HepG2 (cell line): ENCODE measurements around the gene ARHGEF40. TPM values are rescaled to one million over a fixed set of nuclear protein-coding genes. Genes with fewer than 3 reads are reported as not detected.
A peak's percentile ranks its signal among the peaks of the same experiment; 100 is the strongest.

Experiments
- AGO2 ChIP-seq: fragments of 200-400 bp; formaldehyde crosslinking; optimal IDR thresholded peaks from 2 replicates; pipeline ENCODE3; 2017; ENCODE audit warnings: mild to moderate bottlenecking, low read depth, low read length, moderate library complexity
- ARNT2 ChIP-seq: sonication (generic); formaldehyde crosslinking; IDR thresholded peaks from 2 replicates; pipeline ENCODE4 v1.8.0; 2022; ENCODE audit warnings: mild to moderate bottlenecking, low read depth, missing genetic modification reagents, moderate library complexity
- BRCA1 ChIP-seq: sonication (generic); formaldehyde crosslinking; IDR thresholded peaks from 2 replicates; pipeline ENCODE4 v1.4.0; 2020; ENCODE audit warnings: missing genetic modification reagents
- CREB1 ChIP-seq, 2 experiments: fragments of 450-650 bp in 1 of 2; IDR thresholded peaks; 2 replicates each; pipeline ENCODE4 v1.6.1; 2016 to 2017; ENCODE audit warnings: control low read depth in 1 of 2, mild to moderate bottlenecking in 1 of 2, missing compliant biosample characterization in 1 of 2, missing genetic modification characterization in 1 of 2
- FOXA3 ChIP-seq: IDR thresholded peaks from 2 replicates; pipeline ENCODE4 v1.6.1; 2016; ENCODE audit warnings: missing genetic modification reagents, missing compliant biosample characterization
- FOXO1 ChIP-seq: sonication (generic); formaldehyde crosslinking; IDR thresholded peaks from 2 replicates; pipeline ENCODE4 v1.4.0; 2020; ENCODE audit warnings: missing genetic modification reagents
- KAT8 ChIP-seq: IDR thresholded peaks from 2 replicates; pipeline ENCODE4 v1.6.1; 2016; ENCODE audit warnings: missing genetic modification reagents, missing compliant biosample characterization
- SP1 ChIP-seq, 2 experiments: fragments of 450-650 bp in 1 of 2; sonication (generic) in 1 of 2; formaldehyde crosslinking in 1 of 2; IDR thresholded peaks; 2 replicates each; pipeline versions ENCODE4 v1.4.0 to v1.6.1; 2016 to 2020; ENCODE audit warnings: missing genetic modification reagents in 1 of 2
- SPEN ChIP-seq: sonication (generic); formaldehyde crosslinking; IDR thresholded peaks from 2 replicates; pipeline ENCODE4 v1.5.1; 2020; ENCODE audit warnings: low read depth, mild to moderate bottlenecking, missing genetic modification reagents
- ZKSCAN1 ChIP-seq: fragments of 150-350 bp; IDR thresholded peaks from 2 replicates; pipeline ENCODE4 v1.6.1; 2014; ENCODE audit warnings: low read length
- ZNF253 ChIP-seq: sonication (generic); formaldehyde crosslinking; IDR thresholded peaks from 2 replicates; pipeline ENCODE4 v1.8.0; 2022; ENCODE audit warnings: mild to moderate bottlenecking, missing genetic modification reagents, borderline replicate concordance
- ZNF660 ChIP-seq: sonication (generic); formaldehyde crosslinking; IDR thresholded peaks from 2 replicates; pipeline ENCODE4 v1.5.1; 2020; ENCODE audit warnings: mild to moderate bottlenecking, low read depth, missing genetic modification reagents, borderline replicate concordance
- polyA plus RNA-seq, 8 experiments: library from polyadenylated mRNA; depleted of rRNA in 3 of 8; stranded (reverse) in 7 of 8; unstranded in 1 of 8; fragments of >200 nt; fragmentation: Illumina TruSeq in 4 of 8; extraction: Trizol in 4 of 8; gene quantifications; 2 replicates each; pipeline versions ENCODE4 v1.2.1 to v1.2.3, GENCODE V29; 2011 to 2016; ENCODE audit warnings: low read depth in 4 of 8, missing spikeins in 1 of 8, mixed read lengths in 1 of 8; ENCODE audit not compliant: insufficient read depth in 1 of 8
- total RNA-seq, 5 experiments: library from RNA; depleted of rRNA; stranded (reverse); fragments of >200 nt; fragmentation: Illumina TruSeq; extraction: Trizol; gene quantifications; 2 replicates each; pipeline ENCODE4 v1.2.3, GENCODE V29; 2016; ENCODE audit warnings: low read depth in 1 of 5
- TF ChIP-seq, protein P1 (sequence below): sonication (generic); formaldehyde crosslinking; IDR thresholded peaks from 2 replicates; pipeline ENCODE4 v1.4.0; 2020; ENCODE audit warnings: missing genetic modification reagents
- TF ChIP-seq, protein P2 (sequence below): sonication (generic); formaldehyde crosslinking; IDR thresholded peaks from 2 replicates; pipeline ENCODE4 v1.5.0; 2020; ENCODE audit warnings: mild to moderate bottlenecking, missing genetic modification reagents
- TF ChIP-seq, protein P3 (sequence below): sonication (generic); formaldehyde crosslinking; IDR thresholded peaks from 2 replicates; pipeline ENCODE4 v1.8.0; 2022; ENCODE audit warnings: mild to moderate bottlenecking, missing genetic modification reagents; ENCODE audit not compliant: insufficient replicate concordance
- TF ChIP-seq, protein P4 (sequence below): sonication (generic); formaldehyde crosslinking; IDR thresholded peaks from 2 replicates; pipeline ENCODE4 v1.8.0; 2022; ENCODE audit warnings: mild to moderate bottlenecking, missing genetic modification reagents

The ARHGEF40 gene
- total and polyA plus RNA-seq, 2 of the 13 experiments (the other 11 are each of a cell fraction or from before 2014, with no cell fraction given): 28.1 to 78.1 TPM

DNA sequence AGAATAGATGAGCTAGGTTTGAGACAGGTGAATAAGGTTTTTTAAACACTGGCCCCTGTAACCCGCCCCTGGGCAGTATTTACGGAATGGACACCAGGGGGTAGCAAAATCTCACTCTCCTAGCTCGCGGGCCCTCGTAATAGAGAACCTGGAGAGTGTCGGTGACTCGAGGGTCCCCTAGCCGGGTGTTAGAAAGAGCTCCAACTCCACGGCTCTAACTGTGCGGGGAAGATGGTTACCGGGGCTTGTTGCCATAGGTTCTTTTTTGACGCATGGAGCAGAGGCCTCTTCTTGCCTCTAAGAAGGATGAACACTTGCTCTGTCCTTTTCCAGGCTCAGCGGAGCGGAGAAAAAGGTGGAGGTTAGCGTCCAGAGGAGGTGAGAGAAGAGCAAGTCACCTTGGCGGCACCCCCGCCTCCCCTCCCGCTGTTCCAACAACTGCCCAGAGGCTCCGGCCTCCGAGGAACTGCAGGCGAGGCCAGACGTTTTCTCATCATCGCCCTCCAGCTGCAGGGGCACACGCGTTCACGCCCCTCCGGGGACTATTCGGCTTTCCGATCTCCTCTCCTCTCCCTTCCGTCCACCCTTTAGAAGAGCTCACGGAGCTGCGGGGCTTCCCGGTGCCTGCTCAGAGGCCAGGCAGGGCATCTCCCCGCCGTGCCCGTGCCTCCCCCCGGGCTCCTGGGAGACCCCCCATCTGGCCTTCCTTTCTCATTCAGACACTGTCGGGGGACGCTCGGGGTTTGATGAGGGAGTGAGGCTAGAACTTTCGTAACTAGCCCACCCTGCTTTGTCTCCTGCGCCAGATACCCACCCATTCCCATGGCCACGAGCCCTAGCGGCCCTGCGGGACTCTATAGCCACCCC is 1.4 kb upstream of the ARHGEF40 start (continued):
- TF ChIP-seq, protein P1, sequence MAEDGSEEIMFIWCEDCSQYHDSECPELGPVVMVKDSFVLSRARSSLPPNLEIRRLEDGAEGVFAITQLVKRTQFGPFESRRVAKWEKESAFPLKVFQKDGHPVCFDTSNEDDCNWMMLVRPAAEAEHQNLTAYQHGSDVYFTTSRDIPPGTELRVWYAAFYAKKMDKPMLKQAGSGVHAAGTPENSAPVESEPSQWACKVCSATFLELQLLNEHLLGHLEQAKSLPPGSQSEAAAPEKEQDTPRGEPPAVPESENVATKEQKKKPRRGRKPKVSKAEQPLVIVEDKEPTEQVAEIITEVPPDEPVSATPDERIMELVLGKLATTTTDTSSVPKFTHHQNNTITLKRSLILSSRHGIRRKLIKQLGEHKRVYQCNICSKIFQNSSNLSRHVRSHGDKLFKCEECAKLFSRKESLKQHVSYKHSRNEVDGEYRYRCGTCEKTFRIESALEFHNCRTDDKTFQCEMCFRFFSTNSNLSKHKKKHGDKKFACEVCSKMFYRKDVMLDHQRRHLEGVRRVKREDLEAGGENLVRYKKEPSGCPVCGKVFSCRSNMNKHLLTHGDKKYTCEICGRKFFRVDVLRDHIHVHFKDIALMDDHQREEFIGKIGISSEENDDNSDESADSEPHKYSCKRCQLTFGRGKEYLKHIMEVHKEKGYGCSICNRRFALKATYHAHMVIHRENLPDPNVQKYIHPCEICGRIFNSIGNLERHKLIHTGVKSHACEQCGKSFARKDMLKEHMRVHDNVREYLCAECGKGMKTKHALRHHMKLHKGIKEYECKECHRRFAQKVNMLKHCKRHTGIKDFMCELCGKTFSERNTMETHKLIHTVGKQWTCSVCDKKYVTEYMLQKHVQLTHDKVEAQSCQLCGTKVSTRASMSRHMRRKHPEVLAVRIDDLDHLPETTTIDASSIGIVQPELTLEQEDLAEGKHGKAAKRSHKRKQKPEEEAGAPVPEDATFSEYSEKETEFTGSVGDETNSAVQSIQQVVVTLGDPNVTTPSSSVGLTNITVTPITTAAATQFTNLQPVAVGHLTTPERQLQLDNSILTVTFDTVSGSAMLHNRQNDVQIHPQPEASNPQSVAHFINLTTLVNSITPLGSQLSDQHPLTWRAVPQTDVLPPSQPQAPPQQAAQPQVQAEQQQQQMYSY (CRISPR knock-in tag): peak; percentile 49; the same call in 1 of the 2 replicates
- TF ChIP-seq, protein P2, sequence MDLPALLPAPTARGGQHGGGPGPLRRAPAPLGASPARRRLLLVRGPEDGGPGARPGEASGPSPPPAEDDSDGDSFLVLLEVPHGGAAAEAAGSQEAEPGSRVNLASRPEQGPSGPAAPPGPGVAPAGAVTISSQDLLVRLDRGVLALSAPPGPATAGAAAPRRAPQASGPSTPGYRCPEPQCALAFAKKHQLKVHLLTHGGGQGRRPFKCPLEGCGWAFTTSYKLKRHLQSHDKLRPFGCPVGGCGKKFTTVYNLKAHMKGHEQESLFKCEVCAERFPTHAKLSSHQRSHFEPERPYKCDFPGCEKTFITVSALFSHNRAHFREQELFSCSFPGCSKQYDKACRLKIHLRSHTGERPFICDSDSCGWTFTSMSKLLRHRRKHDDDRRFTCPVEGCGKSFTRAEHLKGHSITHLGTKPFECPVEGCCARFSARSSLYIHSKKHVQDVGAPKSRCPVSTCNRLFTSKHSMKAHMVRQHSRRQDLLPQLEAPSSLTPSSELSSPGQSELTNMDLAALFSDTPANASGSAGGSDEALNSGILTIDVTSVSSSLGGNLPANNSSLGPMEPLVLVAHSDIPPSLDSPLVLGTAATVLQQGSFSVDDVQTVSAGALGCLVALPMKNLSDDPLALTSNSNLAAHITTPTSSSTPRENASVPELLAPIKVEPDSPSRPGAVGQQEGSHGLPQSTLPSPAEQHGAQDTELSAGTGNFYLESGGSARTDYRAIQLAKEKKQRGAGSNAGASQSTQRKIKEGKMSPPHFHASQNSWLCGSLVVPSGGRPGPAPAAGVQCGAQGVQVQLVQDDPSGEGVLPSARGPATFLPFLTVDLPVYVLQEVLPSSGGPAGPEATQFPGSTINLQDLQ: 0 out of 2 replicates have a peak, but pooled peaks have one; percentile 56
- TF ChIP-seq ZKSCAN1 (no peak), ZNF660 (CRISPR knock-in tag) (no peak), KAT8 (CRISPR knock-in tag) (peak; percentile 45; the same call in 1 of the 2 replicates), CREB1 (IDR thresholded peaks at IDR 0.05) (no peak), CREB1 (CRISPR knock-in tag; IDR thresholded peaks at IDR 0.05) (no peak), SP1 (IDR thresholded peaks at IDR 0.05) (no peak), SP1 (CRISPR knock-in tag; IDR thresholded peaks at IDR 0.05) (no peak; the same call in 1 of the 2 replicates), BRCA1 (no peak), FOXO1 (CRISPR knock-in tag) (no peak), ZNF253 (CRISPR knock-in tag) (no peak), FOXA3 (CRISPR knock-in tag) (peak; percentile 32; the same call in 1 of the 2 replicates), AGO2 (peak; percentile 24), ARNT2 (CRISPR knock-in tag) (no peak), SPEN (no peak; the same call in 1 of the 2 replicates)
- TF ChIP-seq, protein P3, sequence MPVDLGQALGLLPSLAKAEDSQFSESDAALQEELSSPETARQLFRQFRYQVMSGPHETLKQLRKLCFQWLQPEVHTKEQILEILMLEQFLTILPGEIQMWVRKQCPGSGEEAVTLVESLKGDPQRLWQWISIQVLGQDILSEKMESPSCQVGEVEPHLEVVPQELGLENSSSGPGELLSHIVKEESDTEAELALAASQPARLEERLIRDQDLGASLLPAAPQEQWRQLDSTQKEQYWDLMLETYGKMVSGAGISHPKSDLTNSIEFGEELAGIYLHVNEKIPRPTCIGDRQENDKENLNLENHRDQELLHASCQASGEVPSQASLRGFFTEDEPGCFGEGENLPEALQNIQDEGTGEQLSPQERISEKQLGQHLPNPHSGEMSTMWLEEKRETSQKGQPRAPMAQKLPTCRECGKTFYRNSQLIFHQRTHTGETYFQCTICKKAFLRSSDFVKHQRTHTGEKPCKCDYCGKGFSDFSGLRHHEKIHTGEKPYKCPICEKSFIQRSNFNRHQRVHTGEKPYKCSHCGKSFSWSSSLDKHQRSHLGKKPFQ (CRISPR knock-in tag): no peak
- TF ChIP-seq, protein P4, sequence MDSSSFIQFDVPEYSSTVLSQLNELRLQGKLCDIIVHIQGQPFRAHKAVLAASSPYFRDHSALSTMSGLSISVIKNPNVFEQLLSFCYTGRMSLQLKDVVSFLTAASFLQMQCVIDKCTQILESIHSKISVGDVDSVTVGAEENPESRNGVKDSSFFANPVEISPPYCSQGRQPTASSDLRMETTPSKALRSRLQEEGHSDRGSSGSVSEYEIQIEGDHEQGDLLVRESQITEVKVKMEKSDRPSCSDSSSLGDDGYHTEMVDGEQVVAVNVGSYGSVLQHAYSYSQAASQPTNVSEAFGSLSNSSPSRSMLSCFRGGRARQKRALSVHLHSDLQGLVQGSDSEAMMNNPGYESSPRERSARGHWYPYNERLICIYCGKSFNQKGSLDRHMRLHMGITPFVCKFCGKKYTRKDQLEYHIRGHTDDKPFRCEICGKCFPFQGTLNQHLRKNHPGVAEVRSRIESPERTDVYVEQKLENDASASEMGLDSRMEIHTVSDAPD (CRISPR knock-in tag): no peak
